K562 (cell line): ENCODE measurements around the gene DCPS. TPM values are rescaled to one million over a fixed set of nuclear protein-coding genes. Genes with fewer than 3 reads are reported as not detected.

Source experiments
- ATAC-seq: fragments of 200-7000 bp; cut with Tn5 transposase; 3 replicates; pipeline ENCODE4 v1.9.1; 2020; ENCODE audit warnings: moderate library complexity
- BruUV-seq: library from RNA; stranded (reverse); fragments of 400-500 nt; replicated peaks from 2 replicates; lab custom pipeline; 2021; lab: Mats Ljungman, UMichigan
- CTCF ChIA-PET: fragments of 300-600 bp; formaldehyde crosslinking; extraction: SDS; loops from one replicate; lab custom pipeline; 2021; ENCODE audit warnings: low intra/inter-chr PET ratio; lab: Yijun Ruan, JAX
- POLR2A ChIA-PET: fragments of 300-600, 350-650 bp; sonication (Branson Sonifier 250); formaldehyde crosslinking; extraction: SDS; loops from one replicate; lab custom pipeline; 2021; ENCODE audit warnings: antibody characterized with exemption, inconsistent platforms; lab: Yijun Ruan, JAX
- DNase-seq, 4 experiments: peaks; one replicate each; pipeline versions ENCODE4 v3.0.0 to v3.0.0-alpha.2; 2011 to 2018; ENCODE audit warnings: low spot score in 3 of 4, mixed read lengths in 3 of 4; ENCODE audit errors: extremely low read depth in 1 of 4
- FAIRE-seq: peaks from 2 replicates; lab custom pipeline; 2011; peaks lifted over from hg19 to GRCh38; lab: Jason Lieb, UNC
- H2AFZ ChIP-seq: 2 replicates; pipeline ENCODE4 v1.6.0; 2011; ENCODE audit warnings: low read depth, low read length, control low read depth, inconsistent platforms
- H3K27ac ChIP-seq: fragments of 200-600 bp; 3 replicates; pipeline ENCODE4 v1.8.0; 2011; ENCODE audit warnings: low read depth, mild to moderate bottlenecking, control low read depth, inconsistent platforms, low read length, moderate library complexity, mixed read lengths; ENCODE audit errors: extremely low read depth
- H3K27me3 ChIP-seq, 2 experiments: fragments of 300-600 bp in 1 of 2; 2 replicates in 1 of 2; 3 replicates in 1 of 2; pipeline versions ENCODE4 v1.6.0 to v1.8.0; 2011; ENCODE audit warnings: inconsistent platforms in 2 of 2, low read length in 2 of 2, mild to moderate bottlenecking in 1 of 2, mixed read lengths in 1 of 2, moderate library complexity in 1 of 2; ENCODE audit not compliant: control insufficient read depth in 2 of 2, insufficient read depth in 2 of 2
- H3K36me3 ChIP-seq: fragments of 300-600 bp; 3 replicates; pipeline ENCODE4 v1.8.0; 2011; ENCODE audit warnings: mild to moderate bottlenecking, low read length, inconsistent platforms; ENCODE audit not compliant: control insufficient read depth, insufficient read depth
- H3K4me1 ChIP-seq, 2 experiments: fragments of 200-600 bp in 1 of 2; replicated peaks in 1 of 2; 2 replicates in 1 of 2; 3 replicates in 1 of 2; pipeline versions ENCODE4 v1.5.1 to v1.8.0; 2011; ENCODE audit warnings: inconsistent platforms in 2 of 2, low read length in 2 of 2, mild to moderate bottlenecking in 1 of 2, mixed read lengths in 1 of 2, moderate library complexity in 1 of 2; ENCODE audit not compliant: control insufficient read depth in 2 of 2, insufficient read depth in 2 of 2
- H3K4me2 ChIP-seq: 2 replicates; pipeline ENCODE4 v1.6.1; 2011; ENCODE audit warnings: low read length, control low read depth, inconsistent platforms, mixed read lengths; ENCODE audit not compliant: insufficient read depth
- H3K4me3 ChIP-seq: fragments of 200-600 bp; sonication (generic), shearing (Covaris generic); 2 replicates; pipeline ENCODE4 v1.5.1; 2016; ENCODE audit warnings: control low read depth, inconsistent platforms
- H3K79me2 ChIP-seq: fragments of 200-600 bp; 3 replicates; pipeline ENCODE4 v1.8.0; 2011; ENCODE audit warnings: low read length, inconsistent platforms; ENCODE audit not compliant: control insufficient read depth, insufficient read depth
- H3K9ac ChIP-seq, 2 experiments: 2 replicates each; pipeline versions ENCODE4 v1.6.0 to v1.6.1; 2011; ENCODE audit warnings: low read depth in 2 of 2, low read length in 2 of 2, control low read depth in 1 of 2, inconsistent platforms in 1 of 2, mild to moderate bottlenecking in 1 of 2, mixed read lengths in 1 of 2; ENCODE audit not compliant: insufficient read depth in 1 of 2
- H3K9me1 ChIP-seq: one replicate; pipeline ENCODE4 v1.6.0; 2011; ENCODE audit warnings: inconsistent platforms, mild to moderate bottlenecking, low read length, moderate library complexity; ENCODE audit not compliant: control insufficient read depth, insufficient read depth
- H3K9me3 ChIP-seq: replicated peaks from 2 replicates; pipeline ENCODE4 v1.5.1; 2011; ENCODE audit warnings: low read depth, low read length, inconsistent platforms; ENCODE audit not compliant: control insufficient read depth, insufficient read depth
- H4K20me1 ChIP-seq: replicated peaks from 2 replicates; pipeline ENCODE4 v1.6.1; 2011; ENCODE audit warnings: low read length, inconsistent platforms, mixed read lengths; ENCODE audit not compliant: control insufficient read depth, insufficient read depth
- HDAC8 ChIP-seq: fragments of 450-650 bp; IDR thresholded peaks from 2 replicates; pipeline ENCODE4 v1.6.1; 2016; ENCODE audit warnings: mild to moderate bottlenecking, missing genetic modification characterization, moderate library complexity, missing compliant biosample characterization
- HNRNPH1 ChIP-seq: fragments of 200-400 bp; formaldehyde crosslinking; optimal IDR thresholded peaks from 2 replicates; pipeline ENCODE3; 2017; ENCODE audit warnings: low read depth, mild to moderate bottlenecking, low read length, moderate library complexity
- LEF1 ChIP-seq: fragments of 450-650 bp; IDR thresholded peaks from 2 replicates; pipeline ENCODE4 v1.6.1; 2016; ENCODE audit warnings: mild to moderate bottlenecking
- NCOA4 ChIP-seq: fragments of 450-650 bp; IDR thresholded peaks from 2 replicates; pipeline ENCODE4 v1.6.1; 2018; ENCODE audit warnings: mild to moderate bottlenecking; ENCODE audit not compliant: partially characterized antibody
- NR3C1 ChIP-seq: sonication (generic); formaldehyde crosslinking; IDR thresholded peaks from 2 replicates; pipeline ENCODE4 v1.8.1; 2022; ENCODE audit warnings: missing genetic modification reagents
- SMAD4 ChIP-seq: fragments of 250-450 bp; sonication (Bioruptor Pico); conservative IDR thresholded peaks from 2 replicates; pipeline ENCODE4 v1.8.0; 2021; ENCODE audit warnings: inconsistent platforms, mild to moderate bottlenecking, moderate library complexity
- ZNF586 ChIP-seq: fragments of 450-650 bp; formaldehyde crosslinking; conservative IDR thresholded peaks from 2 replicates; pipeline ENCODE4 v1.4.0; 2020; ENCODE audit warnings: mild to moderate bottlenecking, moderate library complexity
- WGBS: fragments of 100-300 bp; shearing (Covaris generic); methylation state at CpG from one replicate; pipeline ENCODE4 v1.1.6; 2016; ENCODE audit warnings: low coverage, mixed read lengths; ENCODE audit not compliant: insufficient coverage; ENCODE audit errors: missing lambda C conversion rate; 5-methylcytosine and 5-hydroxymethylcytosine counted together
- in situ Hi-C: fragments of 300-500 bp; cut with MboI; formaldehyde crosslinking; loops from 4 replicates; pipeline ENCODE4 v1.15.0; 2018; ENCODE audit warnings: inconsistent platforms, mixed read lengths
- intact Hi-C: fragments of 100-400 bp; cut with micrococcal nuclease; formaldehyde crosslinking; loops from 2 replicates; pipeline ENCODE4 v1.14.2; 2022
- polyA plus RNA-seq, 8 experiments: library from polyadenylated mRNA; depleted of rRNA in 4 of 8; stranded (reverse) in 5 of 8; unstranded in 3 of 8; fragments of >200 nt; fragmentation: Nextera tagmentation in 2 of 8; fragmentation: Illumina TruSeq in 1 of 8; extraction: Ambion mirVana in 2 of 8; extraction: Trizol in 1 of 8; gene quantifications; 2 replicates each; pipeline versions ENCODE4 v1.2.1 to v1.2.3, GENCODE V29; 2011 to 2014; ENCODE audit warnings: inconsistent platforms in 1 of 8, missing spikeins in 1 of 8
- total RNA-seq, 7 experiments: library from RNA; depleted of rRNA in 6 of 7; stranded (reverse); fragments of >200 nt in 6 of 7; fragmentation: Illumina TruSeq in 2 of 7; extraction: Trizol in 2 of 7; gene quantifications; 2 replicates each; pipeline versions ENCODE4 v1.2.1 to v1.2.3, GENCODE V29; 2011 to 2021; ENCODE audit warnings: low replicate concordance in 1 of 7
- TF ChIP-seq, protein P1 (sequence below): sonication (generic); formaldehyde crosslinking; IDR thresholded peaks from 2 replicates; pipeline ENCODE4 v1.8.0; 2022; ENCODE audit warnings: missing genetic modification reagents, mild to moderate bottlenecking, borderline replicate concordance
- TF ChIP-seq, protein P2 (sequence below): fragments of 250-450 bp; sonication (Bioruptor Pico); IDR thresholded peaks from 2 replicates; pipeline ENCODE4 v1.8.0; 2022; ENCODE audit warnings: moderate library complexity, mild to moderate bottlenecking, inconsistent platforms

DCPS gene
- total and polyA plus RNA-seq, 9 of the 15 experiments (the other 6 are each of a cell fraction or from before 2014, with no cell fraction given), result 8.7 to 38.1 (median 17.9) TPM

DNA sequence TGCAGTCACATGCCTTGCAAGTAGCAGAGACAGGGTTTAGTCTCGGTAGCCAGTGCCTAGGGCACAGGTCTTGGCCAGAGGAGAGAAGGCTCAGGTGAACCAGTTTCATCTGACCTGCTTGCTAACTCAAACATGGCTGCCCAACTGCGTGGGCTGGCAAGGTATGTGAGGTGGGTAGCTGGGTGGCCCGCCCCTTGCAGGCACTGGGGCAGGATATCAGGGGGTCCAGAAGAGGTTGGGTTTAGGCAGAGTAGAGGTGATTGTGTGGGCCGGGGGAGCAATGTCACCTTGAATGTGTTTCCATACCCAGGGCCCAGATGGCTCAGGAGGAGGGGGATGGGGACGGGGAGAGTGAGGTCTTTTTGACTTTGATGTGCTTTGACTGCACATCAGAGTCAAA lies 89.3 kb downstream of the DCPS start:
- Histone ChIP-seq H3K27me3 (no peaks in the 10 kb centered on the region), H3K9me1 (no peaks in the 10 kb centered on the region), H3K9me3 (no peaks in the 10 kb centered on the region), H4K20me1 (peaks cover 9% of the 10 kb centered on the region; the same call in 1 of the 2 replicates), H3K79me2 (no peaks in the 10 kb centered on the region), H3K4me1 (no peaks in the 10 kb centered on the region; a peak in 3 of 5 replicates), H3K4me2 (no peak overlapping the region), H3K27ac (no peak overlapping the region), H3K9ac (no peak overlapping the region; a peak in 1 of 4 replicates), H3K4me3 (no peak overlapping the region), H3K36me3 (no peaks in the 10 kb centered on the region), H2AFZ (no peak overlapping the region)
- FAIRE-seq, result no peak
- in situ Hi-C loops, result no loop called here
- POLR2A ChIA-PET, result no interaction called here
- WGBS, result 60% methylated on average over 5 of the region's 5 CpGs
- intact Hi-C loops, result loop anchor here (5.0 kb wide), 1 partner anchor 46 kb away; no protein-coding TSS in a partner anchor
- DNase-seq, result no peak
- no peak for ATAC-seq
- TF ChIP-seq SMAD4, result no peak
- no peak for TF ChIP-seq HNRNPH1
- TF ChIP-seq NR3C1 (CRISPR knock-in tag), result no peak
- TF ChIP-seq LEF1, result no peak
- TF ChIP-seq, protein P1, sequence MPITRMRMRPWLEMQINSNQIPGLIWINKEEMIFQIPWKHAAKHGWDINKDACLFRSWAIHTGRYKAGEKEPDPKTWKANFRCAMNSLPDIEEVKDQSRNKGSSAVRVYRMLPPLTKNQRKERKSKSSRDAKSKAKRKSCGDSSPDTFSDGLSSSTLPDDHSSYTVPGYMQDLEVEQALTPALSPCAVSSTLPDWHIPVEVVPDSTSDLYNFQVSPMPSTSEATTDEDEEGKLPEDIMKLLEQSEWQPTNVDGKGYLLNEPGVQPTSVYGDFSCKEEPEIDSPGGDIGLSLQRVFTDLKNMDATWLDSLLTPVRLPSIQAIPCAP (CRISPR knock-in tag), result no peak
- no peak for TF ChIP-seq NCOA4
- TF ChIP-seq, protein P2, sequence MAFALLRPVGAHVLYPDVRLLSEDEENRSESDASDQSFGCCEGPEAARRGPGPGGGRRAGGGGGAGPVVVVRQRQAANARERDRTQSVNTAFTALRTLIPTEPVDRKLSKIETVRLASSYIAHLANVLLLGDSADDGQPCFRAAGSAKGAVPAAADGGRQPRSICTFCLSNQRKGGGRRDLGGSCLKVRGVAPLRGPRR (CRISPR knock-in tag), result no peak
- no peak for TF ChIP-seq HDAC8 (tag)
- TF ChIP-seq ZNF586, result no peak
- BruUV-seq, result no TSS peak
- CTCF ChIA-PET, result interaction anchor here (3.1 kb wide), 1 partner anchor 82 kb away, joined by 27 read pairs; no protein-coding TSS in a partner anchor
